GM19099 (cell line): ENCODE data around the gene CNOT10.

Source experiments
- POLR2A ChIP-seq: IDR thresholded peaks from 3 replicates; pipeline ENCODE4 v1.6.1; 2011; ENCODE audit warnings: low read depth; ENCODE audit not compliant: insufficient read length; ENCODE audit errors: extremely low read depth

CNOT10 gene

DNA sequence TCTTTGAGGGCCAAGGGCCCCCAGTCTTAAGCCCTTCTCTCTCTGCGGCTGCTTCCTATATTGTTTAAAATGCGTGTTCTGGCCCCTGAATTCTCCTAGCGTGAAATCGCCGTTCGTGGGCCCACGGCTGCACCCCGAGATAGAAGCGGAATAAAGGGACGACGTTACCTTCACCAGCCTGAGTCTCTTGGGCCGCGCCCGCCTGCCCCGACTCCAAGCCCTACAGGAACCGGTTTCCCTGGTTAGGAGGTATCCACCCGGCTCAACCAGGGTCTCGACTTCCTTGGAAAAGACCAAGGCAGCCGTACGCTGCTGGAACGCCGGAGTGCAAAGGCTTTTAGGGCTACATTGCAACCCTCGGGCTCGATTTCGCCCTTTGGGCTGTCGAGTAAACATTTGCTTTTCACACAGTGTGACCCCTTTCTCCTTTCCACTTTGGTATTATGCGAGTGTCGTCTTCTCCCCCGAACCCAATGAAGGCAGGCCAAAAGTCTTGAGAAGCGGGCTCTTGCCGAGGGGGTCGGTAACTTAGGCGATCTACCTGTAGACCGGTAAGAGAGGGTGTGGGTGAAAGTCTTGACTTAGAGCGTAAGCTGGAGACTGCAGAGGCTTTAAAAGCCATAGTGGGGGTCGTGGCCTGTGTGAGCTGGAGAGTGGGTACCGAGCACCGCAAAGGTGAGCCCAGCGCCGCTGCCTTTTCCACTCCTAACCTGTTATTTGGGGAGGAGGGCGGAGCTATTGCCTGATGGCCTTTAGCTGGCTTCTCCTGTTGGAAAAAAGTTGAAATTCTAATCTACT lies 134.8 kb downstream of the CNOT10 start:
- no peak for TF ChIP-seq POLR2A

DNA sequence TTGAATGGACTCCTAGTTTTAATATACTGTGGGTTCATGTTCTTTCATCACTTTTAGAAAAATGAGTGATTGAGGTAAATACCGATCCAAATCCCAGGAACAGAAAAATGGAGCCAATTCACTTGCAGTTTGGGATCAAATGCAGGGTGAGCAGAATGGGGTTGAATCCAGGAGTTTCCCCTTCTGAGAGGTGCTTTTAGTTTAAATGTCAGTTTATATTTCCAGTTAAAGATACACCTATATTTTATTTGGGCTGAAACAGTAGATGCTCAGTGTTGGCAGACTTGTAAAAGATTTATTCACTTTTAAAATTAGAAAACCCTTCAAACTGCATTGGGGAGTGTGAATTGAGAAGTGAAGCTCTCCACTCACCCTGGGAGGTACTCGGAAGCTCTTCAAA lies 135.4 kb downstream of the CNOT10 start:
- no peak for TF ChIP-seq POLR2A

DNA sequence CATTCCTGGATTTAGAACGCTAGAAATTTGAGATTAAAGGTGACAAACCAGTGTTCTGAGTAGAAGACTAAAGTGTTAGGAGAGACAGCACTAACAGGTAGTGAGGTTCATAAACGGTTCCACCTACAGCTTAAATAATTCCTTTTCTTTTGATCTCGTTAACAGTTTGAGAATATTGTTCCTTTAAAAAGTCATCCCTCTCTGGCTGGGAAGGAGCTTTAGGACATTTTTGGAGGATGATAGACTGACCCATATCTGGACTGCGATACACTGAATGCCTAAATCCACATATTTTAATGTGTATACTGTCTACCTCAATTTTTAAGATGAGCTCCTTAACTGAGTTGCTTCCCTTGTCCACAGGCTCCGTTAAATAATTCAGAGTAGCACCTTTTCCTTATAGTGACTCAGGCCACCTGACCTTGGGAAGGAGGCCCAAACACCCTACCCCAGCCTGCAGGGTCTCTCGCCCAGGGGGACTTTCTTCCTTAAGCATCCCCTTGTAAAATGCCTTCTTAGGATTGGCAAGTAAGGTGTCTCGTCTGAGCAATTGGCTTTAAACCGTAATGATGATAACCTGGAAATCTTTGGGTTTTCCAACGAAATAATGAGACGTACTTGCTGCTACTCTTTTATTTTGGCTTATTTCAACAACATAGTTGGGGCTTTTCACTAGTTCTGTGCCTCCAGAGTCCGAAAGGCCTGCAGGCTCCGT lies 136.1 kb downstream of the CNOT10 start:
- no peak for TF ChIP-seq POLR2A

DNA sequence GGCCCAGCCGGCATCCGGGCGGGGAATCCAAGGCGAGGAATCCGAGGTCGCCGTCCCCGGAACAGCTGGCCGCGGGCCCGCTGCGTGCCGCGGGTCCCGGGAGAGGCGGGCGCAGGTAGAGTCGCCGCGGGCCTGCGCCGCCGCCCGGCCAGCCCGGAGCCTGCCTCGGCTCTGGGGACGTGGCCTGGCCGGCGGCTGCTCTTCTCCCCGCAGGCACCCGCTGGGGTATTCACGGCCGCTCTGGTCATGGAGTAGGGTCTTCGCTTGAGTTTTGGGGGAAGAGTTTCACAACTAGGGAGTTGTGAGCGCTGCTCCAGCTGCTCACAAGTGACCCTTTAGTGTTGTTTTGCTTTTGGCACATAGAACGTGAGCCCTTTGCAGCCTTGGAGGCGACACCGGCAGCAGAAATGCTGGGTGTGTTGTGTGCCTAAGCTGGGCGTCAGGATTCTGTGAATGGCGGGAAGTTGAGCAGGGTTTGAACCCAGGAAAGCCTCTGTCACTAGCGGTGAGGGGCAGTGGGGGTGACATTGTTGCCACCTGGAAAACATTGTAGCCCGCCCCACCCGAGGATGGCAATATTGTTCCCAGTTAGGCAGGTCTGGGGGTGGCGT lies 136.8 kb downstream of the CNOT10 start:
- no peak for TF ChIP-seq POLR2A

DNA sequence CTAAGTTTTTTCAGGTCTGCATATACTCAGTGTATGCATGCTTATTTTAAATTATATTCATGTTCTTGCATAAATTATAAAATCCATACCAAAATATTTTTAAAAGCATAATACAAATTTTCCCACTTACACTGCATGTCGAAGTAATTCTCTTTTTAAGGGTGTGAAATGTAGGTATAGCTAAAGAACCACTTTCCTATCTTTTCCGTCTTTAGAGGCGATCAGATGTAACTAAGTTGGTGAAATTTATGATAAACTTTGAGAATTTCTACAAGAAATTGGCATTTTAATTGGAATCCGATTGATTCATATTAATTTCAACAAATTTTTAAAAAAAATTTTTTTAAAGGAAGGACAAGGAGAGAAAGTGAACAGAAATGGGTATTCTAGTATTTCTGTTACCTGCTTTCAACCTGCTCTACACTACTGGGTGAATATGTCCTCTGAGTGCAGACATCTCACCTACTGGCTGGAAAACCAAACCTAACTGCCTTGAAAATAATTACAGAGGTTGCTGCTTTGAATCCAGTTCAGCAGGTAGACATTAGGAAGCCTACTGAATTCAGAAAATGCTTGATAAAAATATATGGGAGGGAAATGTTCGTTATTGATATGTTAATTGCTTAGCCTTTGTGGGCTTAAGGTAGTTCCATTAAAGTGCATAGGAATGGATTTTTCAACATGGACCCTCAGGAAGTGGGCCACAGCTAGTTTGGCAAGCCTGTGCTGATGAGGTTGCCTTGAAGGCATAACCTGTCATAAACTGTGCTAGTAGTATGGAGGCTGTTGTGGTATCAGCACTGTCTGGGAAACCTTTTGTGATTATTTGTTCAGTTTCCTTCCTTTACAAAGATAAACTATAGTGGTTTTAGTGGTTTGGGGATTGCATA lies 137.9 kb downstream of the CNOT10 start:
- TF ChIP-seq POLR2A: no peak
